Vagina (tissue), 2 donors: ENCODE results near the gene ABTB2. TPM values are rescaled to one million over a fixed set of nuclear protein-coding genes. Genes with fewer than 3 reads are reported as not detected.

Experiments used
- DNase-seq, 2 donors: peaks; one replicate each; pipeline ENCODE4 v3.0.0-alpha.2; 2017; ENCODE audit errors: extremely low spot score in 2 of 2
- H3K27ac ChIP-seq: fragments of 200-600 bp; sonication (generic); one replicate; pipeline ENCODE4 v1.5.1; 2019
- H3K27me3 ChIP-seq: fragments of 200-600 bp; sonication (generic); one replicate; pipeline ENCODE4 v1.5.1; 2019
- H3K36me3 ChIP-seq, 2 donors: fragments of 200-600 bp; sonication (generic); one replicate each; pipeline ENCODE4 v1.5.1; 2017 to 2019
- H3K4me1 ChIP-seq: fragments of 200-600 bp; sonication (generic); one replicate; pipeline ENCODE4 v1.5.1; 2019
- H3K4me3 ChIP-seq, 2 donors: fragments of 200-600 bp; sonication (generic); 1 replicate in 1 of 2; 2 replicates in 1 of 2; pipeline ENCODE4 v1.5.1; 2016 to 2019
- H3K9me3 ChIP-seq: fragments of 200-600 bp; sonication (generic); one replicate; pipeline ENCODE4 v1.5.1; 2019
- POLR2A ChIP-seq, 2 donors: fragments of 450-650 bp; IDR thresholded peaks; one replicate each; pipeline ENCODE4 v1.6.1; 2017; ENCODE audit warnings: antibody characterized with exemption in 2 of 2, mild to moderate bottlenecking in 2 of 2, moderate library complexity in 2 of 2
- POLR2AphosphoS5 ChIP-seq, 2 donors: sonication (generic); formaldehyde crosslinking; IDR thresholded peaks; one replicate each; pipeline ENCODE4 v1.9.0; 2017; ENCODE audit warnings: antibody characterized with exemption in 2 of 2, mild to moderate bottlenecking in 2 of 2, low read depth in 1 of 2; ENCODE audit not compliant: insufficient read depth in 1 of 2
- intact Hi-C: fragments of 100-400 bp; cut with DNase I; formaldehyde crosslinking; loops from one replicate; pipeline ENCODE4 v1.15.1; 2023
- total RNA-seq: library from RNA; depleted of rRNA; stranded (reverse); fragments of >200 nt; gene quantifications from one replicate; pipeline ENCODE4 v1.2.3, GENCODE V29; 2016
- TF ChIP-seq, protein P1 (sequence below), 3 experiments: fragments of 450-650 bp in 2 of 3; fragments of 200-600 bp in 1 of 3; sonication (generic) in 1 of 3; IDR thresholded peaks; one replicate each; pipeline ENCODE4 v1.5.1; 2017 to 2019; ENCODE audit warnings: antibody characterized with exemption in 3 of 3, mild to moderate bottlenecking in 2 of 3, moderate library complexity in 2 of 3

ABTB2 gene
- total RNA-seq, 1 donor from 2014 or later, result 10.8 TPM

DNA sequence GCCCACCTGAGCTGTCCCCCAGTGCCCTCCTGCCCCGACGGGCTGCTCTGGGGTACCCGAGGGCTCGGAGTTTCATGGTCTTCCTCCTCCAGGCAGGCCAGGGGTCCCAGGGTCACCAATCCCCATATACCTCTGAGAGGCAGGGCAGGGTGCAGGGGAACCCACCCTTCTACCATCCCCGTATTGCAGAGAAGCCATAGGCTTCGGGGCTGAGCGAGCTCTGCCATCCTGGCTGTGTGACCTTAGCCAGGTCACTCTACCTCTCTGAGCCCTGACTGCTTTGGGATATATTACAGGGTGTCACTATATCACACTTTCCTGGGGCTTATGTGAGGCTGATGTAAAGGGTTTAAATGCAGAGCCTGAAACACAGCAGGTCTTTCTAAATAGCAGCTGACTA lies 195.0 kb downstream of the ABTB2 start:
- Histone ChIP-seq H3K27ac (no peak overlapping the region), H3K36me3 (peaks cover 0 to 10% of the 10 kb centered on the region in 2 donors), H3K27me3 (no peaks in the 10 kb centered on the region), H3K4me1 (peaks cover 2% of the 10 kb centered on the region), H3K9me3 (no peaks in the 10 kb centered on the region), H3K4me3 (no peak overlapping the region)
- DNase-seq, result no peak
- intact Hi-C loops, result no loop called here
- no peak for TF ChIP-seq POLR2A (IDR thresholded peaks at IDR 0.05)
- TF ChIP-seq, protein P1, sequence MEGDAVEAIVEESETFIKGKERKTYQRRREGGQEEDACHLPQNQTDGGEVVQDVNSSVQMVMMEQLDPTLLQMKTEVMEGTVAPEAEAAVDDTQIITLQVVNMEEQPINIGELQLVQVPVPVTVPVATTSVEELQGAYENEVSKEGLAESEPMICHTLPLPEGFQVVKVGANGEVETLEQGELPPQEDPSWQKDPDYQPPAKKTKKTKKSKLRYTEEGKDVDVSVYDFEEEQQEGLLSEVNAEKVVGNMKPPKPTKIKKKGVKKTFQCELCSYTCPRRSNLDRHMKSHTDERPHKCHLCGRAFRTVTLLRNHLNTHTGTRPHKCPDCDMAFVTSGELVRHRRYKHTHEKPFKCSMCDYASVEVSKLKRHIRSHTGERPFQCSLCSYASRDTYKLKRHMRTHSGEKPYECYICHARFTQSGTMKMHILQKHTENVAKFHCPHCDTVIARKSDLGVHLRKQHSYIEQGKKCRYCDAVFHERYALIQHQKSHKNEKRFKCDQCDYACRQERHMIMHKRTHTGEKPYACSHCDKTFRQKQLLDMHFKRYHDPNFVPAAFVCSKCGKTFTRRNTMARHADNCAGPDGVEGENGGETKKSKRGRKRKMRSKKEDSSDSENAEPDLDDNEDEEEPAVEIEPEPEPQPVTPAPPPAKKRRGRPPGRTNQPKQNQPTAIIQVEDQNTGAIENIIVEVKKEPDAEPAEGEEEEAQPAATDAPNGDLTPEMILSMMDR (IDR thresholded peaks at IDR 0.05), result no peak
- no peak for TF ChIP-seq POLR2AphosphoS5 (IDR thresholded peaks at IDR 0.05; ENCODE audit: insufficient read depth in 1 of 2, low read depth in 1 of 2)

DNA sequence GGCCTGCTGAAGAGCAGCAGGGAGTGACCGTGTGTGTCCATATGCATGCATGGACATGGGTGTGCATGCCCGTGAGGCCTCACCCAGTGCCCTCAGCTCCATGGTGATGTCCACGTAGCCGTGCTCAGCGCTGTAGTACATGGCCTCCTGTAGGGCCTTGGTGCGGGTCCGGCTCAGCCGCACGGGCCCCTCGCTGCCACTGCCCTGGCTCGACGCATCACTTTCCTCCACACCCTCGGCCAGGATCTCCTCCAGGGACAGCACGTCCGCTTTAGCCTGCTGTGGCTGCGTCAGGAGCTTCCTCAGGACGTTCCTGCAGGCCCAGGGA lies 195.4 kb downstream of the ABTB2 start:
- H3K9me3 ChIP-seq, result no peaks in the 10 kb centered on the region
- no peaks in the 10 kb centered on the region for H3K27me3 ChIP-seq
- H3K36me3 ChIP-seq, result peaks cover 0 to 10% of the 10 kb centered on the region in 2 donors
- no peak overlapping the region for H3K4me3 ChIP-seq
- no peak overlapping the region for H3K27ac ChIP-seq
- H3K4me1 ChIP-seq, result no peaks in the 10 kb centered on the region
- intact Hi-C loops, result no loop called here
- DNase-seq, result no peak
- TF ChIP-seq POLR2A (IDR thresholded peaks at IDR 0.05), result no peak
- no peak for TF ChIP-seq POLR2AphosphoS5 (IDR thresholded peaks at IDR 0.05; ENCODE audit: insufficient read depth in 1 of 2, low read depth in 1 of 2)
- TF ChIP-seq, protein P1 (IDR thresholded peaks at IDR 0.05), result no peak

DNA sequence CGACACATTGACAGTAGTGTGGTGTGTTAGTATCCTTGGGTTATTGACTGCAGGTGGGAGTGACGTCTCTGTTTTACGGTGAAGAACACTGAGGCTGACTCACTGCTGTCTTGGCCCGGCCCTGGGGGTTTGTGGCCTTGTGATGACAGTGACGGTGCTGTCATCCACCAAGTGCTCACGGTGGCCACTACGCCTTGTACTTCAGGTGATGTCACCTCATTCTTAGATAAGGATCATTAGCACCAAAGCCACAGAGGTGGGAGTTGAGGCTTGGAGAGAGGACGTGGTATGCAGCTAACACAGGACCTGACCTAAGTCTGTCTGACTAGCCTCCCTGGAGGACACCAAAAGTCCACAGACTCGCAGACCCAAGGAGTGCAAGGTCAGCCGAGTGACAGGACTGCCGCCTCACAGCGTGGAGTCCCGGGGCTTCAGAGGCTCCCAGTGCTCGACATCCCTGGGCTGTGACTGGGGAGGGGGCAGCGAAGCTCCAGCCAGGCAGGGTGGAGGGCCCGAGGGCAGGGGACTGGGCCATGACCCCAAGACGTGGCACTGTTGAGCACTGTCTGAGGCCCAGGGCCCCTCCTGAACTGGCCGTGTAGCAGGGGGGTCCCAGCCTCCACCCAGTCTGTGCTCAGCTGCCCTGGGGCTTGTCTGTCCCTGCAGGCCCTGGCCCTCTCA lies 195.9 kb downstream of the ABTB2 start:
- intact Hi-C loops, result no loop called here
- DNase-seq, result no peak
- TF ChIP-seq, protein P1 (IDR thresholded peaks at IDR 0.05), result no peak
- TF ChIP-seq POLR2A (IDR thresholded peaks at IDR 0.05) (no peak), POLR2AphosphoS5 (IDR thresholded peaks at IDR 0.05; ENCODE audit: insufficient read depth in 1 of 2, low read depth in 1 of 2) (no peak)
- H3K27me3 ChIP-seq, result no peaks in the 10 kb centered on the region
- peaks cover 0 to 10% of the 10 kb centered on the region in 2 donors for H3K36me3 ChIP-seq
- no peak overlapping the region for H3K4me3 ChIP-seq
- no peak overlapping the region for H3K27ac ChIP-seq
- no peaks in the 10 kb centered on the region for H3K4me1 ChIP-seq
- no peaks in the 10 kb centered on the region for H3K9me3 ChIP-seq

DNA sequence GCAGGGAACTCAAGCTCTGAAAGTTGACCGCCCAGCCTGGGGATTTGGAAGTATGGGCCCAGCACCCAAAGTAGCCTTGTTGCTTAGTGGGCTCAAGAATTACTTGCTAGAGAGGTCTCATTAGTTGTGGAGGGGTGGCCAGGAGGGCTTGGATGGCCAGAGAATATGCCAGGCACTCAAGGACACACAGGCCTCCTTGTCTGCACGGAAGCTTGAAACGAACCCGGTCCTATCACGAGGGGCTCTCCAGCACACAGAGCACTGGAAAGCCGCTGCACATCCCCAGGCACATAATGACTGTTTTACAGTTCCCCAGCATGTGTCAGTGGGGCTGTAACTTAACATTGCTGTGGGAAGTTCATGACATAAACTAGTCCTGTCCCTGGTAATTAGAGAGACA lies 196.4 kb downstream of the ABTB2 start:
- Histone ChIP-seq H3K4me3 (no peak overlapping the region), H3K27me3 (no peaks in the 10 kb centered on the region), H3K27ac (no peak overlapping the region), H3K4me1 (no peaks in the 10 kb centered on the region), H3K9me3 (no peaks in the 10 kb centered on the region), H3K36me3 (peaks cover 0 to 10% of the 10 kb centered on the region in 2 donors)
- TF ChIP-seq POLR2A (IDR thresholded peaks at IDR 0.05), result no peak
- no peak for TF ChIP-seq POLR2AphosphoS5 (IDR thresholded peaks at IDR 0.05; ENCODE audit: insufficient read depth in 1 of 2, low read depth in 1 of 2)
- no peak for DNase-seq
- intact Hi-C loops, result no loop called here

DNA sequence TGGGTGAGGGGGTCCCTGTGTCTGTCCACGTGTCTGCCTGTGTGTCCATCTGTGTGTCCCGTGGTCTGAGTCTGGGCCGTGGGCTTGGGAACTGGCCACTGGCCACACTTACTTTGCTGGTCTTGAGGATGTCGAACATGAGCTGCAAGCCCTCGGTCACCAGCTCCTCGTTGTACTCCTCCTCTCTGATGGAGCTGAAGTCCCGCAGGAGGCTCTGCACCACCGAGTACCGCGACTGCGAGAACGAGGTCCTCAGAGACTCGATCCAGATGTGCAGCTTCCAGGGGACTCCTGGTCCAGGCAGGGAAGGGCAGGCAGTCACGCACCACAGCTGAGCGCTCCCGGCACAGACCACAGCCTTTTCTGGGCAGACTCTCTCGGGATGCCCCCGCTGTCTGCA lies 197.0 kb downstream of the ABTB2 start:
- DNase-seq, result no peak
- TF ChIP-seq POLR2A (IDR thresholded peaks at IDR 0.05) (no peak), POLR2AphosphoS5 (IDR thresholded peaks at IDR 0.05; ENCODE audit: insufficient read depth in 1 of 2, low read depth in 1 of 2) (no peak)
- TF ChIP-seq, protein P1 (IDR thresholded peaks at IDR 0.05), result no peak
- intact Hi-C loops, result no loop called here
- Histone ChIP-seq H3K27ac (no peak overlapping the region), H3K36me3 (peaks cover 0 to 10% of the 10 kb centered on the region in 2 donors), H3K27me3 (no peaks in the 10 kb centered on the region), H3K4me1 (no peaks in the 10 kb centered on the region), H3K4me3 (no peak overlapping the region), H3K9me3 (no peaks in the 10 kb centered on the region)
